Hepatocyte (in vitro differentiated cells): ENCODE measurements around the gene EFNA2. TPM values are rescaled to one million over a fixed set of nuclear protein-coding genes. Genes with fewer than 3 reads are reported as not detected.

ENCODE experiments used
- DNase-seq: peaks from one replicate; pipeline ENCODE4 v3.0.0-alpha.2; 2016; ENCODE audit warnings: low spot score
- H2AFZ ChIP-seq: fragments of 200-600 bp; sonication (generic); 2 replicates; pipeline ENCODE4 v1.6.0; 2016; ENCODE audit warnings: antibody characterized with exemption, mild to moderate bottlenecking
- H3K27ac ChIP-seq: fragments of 200-600 bp; sonication (generic); 2 replicates; pipeline ENCODE4 v1.5.1; 2016; ENCODE audit warnings: mild to moderate bottlenecking
- H3K27me3 ChIP-seq: fragments of 200-600 bp; sonication (generic); 2 replicates; pipeline ENCODE4 v1.6.1; 2016
- H3K36me3 ChIP-seq: fragments of 200-600 bp; sonication (generic); replicated peaks from 2 replicates; pipeline ENCODE4 v1.5.1; 2016; ENCODE audit warnings: low read depth; ENCODE audit not compliant: insufficient read depth
- H3K4me1 ChIP-seq: fragments of 200-600 bp; sonication (generic); 2 replicates; pipeline ENCODE4 v1.5.1; 2016; ENCODE audit warnings: mild to moderate bottlenecking, moderate library complexity; ENCODE audit not compliant: insufficient read depth
- H3K4me2 ChIP-seq: fragments of 200-600 bp; sonication (generic); 2 replicates; pipeline ENCODE4 v1.6.0; 2016
- H3K4me3 ChIP-seq: fragments of 200-600 bp; sonication (generic); 2 replicates; pipeline ENCODE4 v1.5.1; 2016; ENCODE audit warnings: mild to moderate bottlenecking
- H3K79me2 ChIP-seq: fragments of 200-600 bp; sonication (generic); 2 replicates; pipeline ENCODE4 v1.6.0; 2017; ENCODE audit warnings: mild to moderate bottlenecking
- H3K9me2 ChIP-seq: fragments of 200-600 bp; sonication (generic); replicated peaks from 2 replicates; pipeline ENCODE4 v1.6.0; 2017; ENCODE audit warnings: mild to moderate bottlenecking; ENCODE audit not compliant: insufficient read depth
- H3K9me3 ChIP-seq: fragments of 200-600 bp; sonication (generic); 2 replicates; pipeline ENCODE4 v1.5.1; 2016; ENCODE audit warnings: low read depth, mild to moderate bottlenecking
- H4K20me1 ChIP-seq: fragments of 200-600 bp; sonication (generic); 2 replicates; pipeline ENCODE4 v1.6.0; 2016; ENCODE audit warnings: mild to moderate bottlenecking; ENCODE audit not compliant: insufficient read depth, poor library complexity, severe bottlenecking
- CTCF ChIP-seq: fragments of 200-600 bp; sonication (generic); IDR thresholded peaks from 2 replicates; pipeline ENCODE4 v1.5.1; 2016; ENCODE audit warnings: antibody characterized with exemption, mild to moderate bottlenecking; ENCODE audit not compliant: poor library complexity
- EZH2 ChIP-seq: fragments of 200-600 bp; sonication (generic); IDR thresholded peaks from 2 replicates; pipeline ENCODE4 v1.6.1; 2016; ENCODE audit warnings: antibody characterized with exemption, mild to moderate bottlenecking, borderline replicate concordance
- EZH2phosphoT487 ChIP-seq: fragments of 200-600 bp; sonication (generic); IDR thresholded peaks from one replicate; pipeline ENCODE4 v1.6.1; 2018; ENCODE audit warnings: antibody characterized with exemption, mild to moderate bottlenecking, low read depth, moderate library complexity; ENCODE audit not compliant: unreplicated experiment, severe bottlenecking
- WGBS: methylation state at CpG from one replicate; pipeline ENCODE4 v1.1.6; 2016; ENCODE audit warnings: low lambda C conversion rate; ENCODE audit errors: missing lambda C conversion rate; 5-methylcytosine and 5-hydroxymethylcytosine counted together
- polyA plus RNA-seq: library from polyadenylated mRNA; unstranded; fragments of >200 nt; fragmentation: Nextera tagmentation; extraction: Ambion mirVana; gene quantifications from 2 replicates; pipeline ENCODE4 v1.2.1, GENCODE V29; 2016
- total RNA-seq: library from RNA; depleted of rRNA; stranded (reverse); fragments of >200 nt; gene quantifications from 2 replicates; pipeline ENCODE4 v1.2.3, GENCODE V29; 2014

EFNA2 gene
- total and polyA plus RNA-seq, 2 experiments from 2014 or later, result 1.3 to 14.2 TPM

GRCh38 chr19:1273263-1274041 lies 12.2 kb upstream of the EFNA2 start:
- H3K4me2 ChIP-seq, result no peak overlapping the region

GRCh38 chr19:1274081-1274851 lies 11.4 kb upstream of the EFNA2 start:
- H3K79me2 ChIP-seq, result peaks cover 67% of the 10 kb centered on the region
- peaks cover 38% of the 10 kb centered on the region for H3K4me1 ChIP-seq
- peaks cover 50% of the 10 kb centered on the region for H4K20me1 ChIP-seq
- 93% methylated on average over 34 of the region's 46 CpGs for WGBS
- no peak overlapping the region for H2AFZ ChIP-seq
- peak overlapping the region; percentile 89 for H3K4me2 ChIP-seq
- H3K27me3 ChIP-seq, result no peaks in the 10 kb centered on the region
- H3K36me3 ChIP-seq, result peaks cover 5% of the 10 kb centered on the region
- DNase-seq, result no peak
- peak overlapping the region; percentile 99 for H3K27ac ChIP-seq
- H3K4me3 ChIP-seq, result peak overlapping the region; percentile 16
- TF ChIP-seq EZH2phosphoT487 (no peak), CTCF (no peak), EZH2 (no peak)
- no peaks in the 10 kb centered on the region for H3K9me3 ChIP-seq
- H3K9me2 ChIP-seq, result no peaks in the 10 kb centered on the region

More at GRCh38 chr19:1273263-1274041, 12.2 kb upstream of the EFNA2 start:
- Histone ChIP-seq H4K20me1 (peaks cover 50% of the 10 kb centered on the region), H3K9me3 (no peaks in the 10 kb centered on the region), H3K27ac (peak overlapping the region; percentile 99), H3K9me2 (no peaks in the 10 kb centered on the region), H2AFZ (no peak overlapping the region), H3K27me3 (no peaks in the 10 kb centered on the region), H3K4me1 (peaks cover 43% of the 10 kb centered on the region), H3K4me3 (no peak overlapping the region), H3K36me3 (peaks cover 5% of the 10 kb centered on the region), H3K79me2 (peaks cover 69% of the 10 kb centered on the region)
- DNase-seq, result no peak
- no peak for TF ChIP-seq EZH2phosphoT487
- TF ChIP-seq EZH2, result no peak
- TF ChIP-seq CTCF, result no peak
- 92% methylated on average over 25 of the region's 25 CpGs for WGBS

- peaks cover 47% of the 10 kb centered on the region for H4K20me1 ChIP-seq
- peaks cover 38% of the 10 kb centered on the region for H3K4me1 ChIP-seq
- peak overlapping the region; percentile 99 for H3K27ac ChIP-seq
- no peak for TF ChIP-seq EZH2
- no peak for TF ChIP-seq EZH2phosphoT487
- TF ChIP-seq CTCF, result no peak
- H3K4me2 ChIP-seq, result peak overlapping the region; percentile 89
- no peak overlapping the region for H2AFZ ChIP-seq
- no peaks in the 10 kb centered on the region for H3K9me2 ChIP-seq
- 65% methylated on average over 35 of the region's 44 CpGs for WGBS
- peaks cover 5% of the 10 kb centered on the region for H3K36me3 ChIP-seq
- no peak for DNase-seq
- no peaks in the 10 kb centered on the region for H3K27me3 ChIP-seq
- no peaks in the 10 kb centered on the region for H3K9me3 ChIP-seq
- H3K4me3 ChIP-seq, result peak overlapping the region; percentile 16
- peaks cover 65% of the 10 kb centered on the region for H3K79me2 ChIP-seq
Observed at GRCh38 chr19:1274852-1275259, 10.8 kb upstream of the EFNA2 start.
